Measurements from ENCODE around the gene PRKCH.

DNA sequence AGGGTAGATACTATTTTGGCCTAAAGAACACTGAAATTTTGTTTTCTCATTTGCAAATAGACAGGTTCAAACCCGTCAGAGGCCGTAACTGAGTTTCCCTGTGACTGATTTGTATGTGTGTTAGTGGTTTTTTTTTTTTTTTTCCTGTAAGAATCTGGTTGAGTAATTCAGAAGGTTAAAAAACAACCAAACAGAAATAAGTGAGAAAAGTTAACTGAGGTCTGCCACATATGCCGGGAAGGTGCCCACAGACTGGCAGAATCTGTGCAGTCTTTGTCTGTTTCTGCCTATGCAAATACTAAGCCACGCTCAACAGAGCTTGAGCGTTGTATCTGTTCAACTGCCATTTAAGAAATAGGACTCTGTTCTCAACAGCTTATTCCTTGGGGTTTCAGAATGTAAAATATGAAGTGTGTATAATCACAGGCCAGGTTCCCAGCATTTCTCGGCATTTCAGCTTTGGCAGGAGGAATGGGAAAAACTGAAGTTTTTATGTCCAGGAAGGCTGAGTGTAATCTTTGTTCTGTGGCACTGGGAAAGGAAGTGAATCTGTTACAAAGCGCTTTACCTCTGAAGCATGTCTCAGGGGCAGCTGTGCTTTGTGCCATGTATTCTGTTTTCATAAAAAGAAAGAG lies 181.9 kb downstream of the PRKCH start:
- TF ChIP-seq, protein P1, sequence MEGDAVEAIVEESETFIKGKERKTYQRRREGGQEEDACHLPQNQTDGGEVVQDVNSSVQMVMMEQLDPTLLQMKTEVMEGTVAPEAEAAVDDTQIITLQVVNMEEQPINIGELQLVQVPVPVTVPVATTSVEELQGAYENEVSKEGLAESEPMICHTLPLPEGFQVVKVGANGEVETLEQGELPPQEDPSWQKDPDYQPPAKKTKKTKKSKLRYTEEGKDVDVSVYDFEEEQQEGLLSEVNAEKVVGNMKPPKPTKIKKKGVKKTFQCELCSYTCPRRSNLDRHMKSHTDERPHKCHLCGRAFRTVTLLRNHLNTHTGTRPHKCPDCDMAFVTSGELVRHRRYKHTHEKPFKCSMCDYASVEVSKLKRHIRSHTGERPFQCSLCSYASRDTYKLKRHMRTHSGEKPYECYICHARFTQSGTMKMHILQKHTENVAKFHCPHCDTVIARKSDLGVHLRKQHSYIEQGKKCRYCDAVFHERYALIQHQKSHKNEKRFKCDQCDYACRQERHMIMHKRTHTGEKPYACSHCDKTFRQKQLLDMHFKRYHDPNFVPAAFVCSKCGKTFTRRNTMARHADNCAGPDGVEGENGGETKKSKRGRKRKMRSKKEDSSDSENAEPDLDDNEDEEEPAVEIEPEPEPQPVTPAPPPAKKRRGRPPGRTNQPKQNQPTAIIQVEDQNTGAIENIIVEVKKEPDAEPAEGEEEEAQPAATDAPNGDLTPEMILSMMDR (conservative IDR thresholded peaks at IDR 0.05; ENCODE audit: low read depth, low read length), result no peak
- no peak for TF ChIP-seq EZH2phosphoT487 (IDR thresholded peaks at IDR 0.05; ENCODE audit: borderline replicate concordance, low read length)
